ENCODE data around the gene TMPRSS13. TPM values are rescaled to one million over a fixed set of nuclear protein-coding genes. Genes with fewer than 3 reads are reported as not detected.

The TMPRSS13 gene
- total and polyA plus RNA-seq, 9 of the 15 experiments (the other 6 are each of a cell fraction or from before 2014, with no cell fraction given), result 0.11 to 0.29 (median 0.15) TPM

DNA sequence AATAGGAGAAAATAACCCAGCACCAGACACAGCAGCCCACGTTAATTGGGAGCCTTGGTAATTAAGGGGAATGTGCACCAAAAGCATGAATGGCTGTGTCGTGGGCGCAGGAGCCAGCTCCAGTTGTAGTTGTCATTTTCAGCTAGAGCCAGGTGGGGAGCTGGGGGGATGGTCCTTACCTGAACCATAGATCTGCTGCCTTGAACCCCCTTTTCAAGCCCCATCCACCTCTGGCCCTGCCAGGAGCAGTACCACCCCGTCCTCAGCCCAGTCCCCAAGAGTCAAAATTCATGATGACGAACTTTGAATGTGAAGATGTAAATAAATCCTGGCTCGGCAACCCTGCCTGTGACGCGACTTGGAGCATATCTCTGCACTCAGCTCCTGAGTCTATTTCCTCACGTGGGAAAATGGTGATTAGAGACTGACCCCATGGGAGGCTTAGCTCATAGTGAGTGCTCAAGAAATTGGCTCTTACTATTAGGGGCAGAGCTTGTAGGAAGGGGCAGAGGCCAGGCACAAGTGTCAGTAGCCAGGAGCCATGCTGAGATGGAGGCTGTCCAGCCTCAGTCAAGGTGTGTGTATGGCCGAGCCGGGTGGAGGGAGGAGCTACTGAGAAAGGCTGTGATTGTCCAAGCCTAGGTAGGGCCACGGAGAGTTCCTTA, 52.0 kb downstream of the TMPRSS13 start:
- BruUV-seq (replicated peaks), result no TSS peak
- Histone ChIP-seq H3K9ac (ENCODE audit: insufficient read depth in 1 of 2, low read depth in 2 of 2, low read length in 2 of 2) (no peak overlapping the region), H3K4me2 (ENCODE audit: insufficient read depth, low read length) (no peak overlapping the region), H3K27ac (ENCODE audit: extremely low read depth, low read depth, low read length) (no peak overlapping the region), H3K4me3 (no peak overlapping the region), H3K4me1 (replicated peaks in 1 of 2; ENCODE audit: control insufficient read depth in 2 of 2, insufficient read depth in 2 of 2, low read length in 2 of 2) (peaks cover 0 to 11% of the 10 kb centered on the region in 2 experiments; a peak in 2 of 5 replicates), H3K79me2 (ENCODE audit: control insufficient read depth, insufficient read depth, low read length) (no peaks in the 10 kb centered on the region), H2AFZ (ENCODE audit: low read depth, low read length) (no peak overlapping the region), H3K36me3 (ENCODE audit: control insufficient read depth, insufficient read depth, low read length) (no peaks in the 10 kb centered on the region), H3K9me3 (replicated peaks; ENCODE audit: control insufficient read depth, insufficient read depth, low read depth, low read length) (no peaks in the 10 kb centered on the region), H3K9me1 (ENCODE audit: control insufficient read depth, insufficient read depth, low read length) (no peaks in the 10 kb centered on the region), H3K27me3 (ENCODE audit: control insufficient read depth in 2 of 2, insufficient read depth in 2 of 2, low read length in 2 of 2) (peaks cover 78 to 95% of the 10 kb centered on the region in 2 experiments), H4K20me1 (replicated peaks; ENCODE audit: control insufficient read depth, insufficient read depth, low read length) (peaks cover 13% of the 10 kb centered on the region)
- TF ChIP-seq ELF2 (CRISPR knock-in tag; IDR thresholded peaks at IDR 0.05) (no peak), PCBP2 (IDR thresholded peaks at IDR 0.05; ENCODE audit: low read depth, low read length, poor library complexity, severe bottlenecking) (no peak), HNRNPL (IDR thresholded peaks at IDR 0.05; ENCODE audit: low read depth, low read length) (no peak), SREBF1 (IDR thresholded peaks at IDR 0.05; ENCODE audit: borderline replicate concordance, low read depth, low read length) (no peak), NFE2 (IDR thresholded peaks at IDR 0.05; ENCODE audit: low read depth) (no peak), NFIX (CRISPR knock-in tag; IDR thresholded peaks at IDR 0.05; ENCODE audit: low read depth) (no peak), MXI1 (IDR thresholded peaks at IDR 0.05; ENCODE audit: low read depth, low read length) (no peak), ARID1B (IDR thresholded peaks at IDR 0.05) (no peak), HDGF (IDR thresholded peaks at IDR 0.05) (no peak), NBN (IDR thresholded peaks at IDR 0.05; ENCODE audit: low read depth) (no peak)
- TF ChIP-seq, protein P1, sequence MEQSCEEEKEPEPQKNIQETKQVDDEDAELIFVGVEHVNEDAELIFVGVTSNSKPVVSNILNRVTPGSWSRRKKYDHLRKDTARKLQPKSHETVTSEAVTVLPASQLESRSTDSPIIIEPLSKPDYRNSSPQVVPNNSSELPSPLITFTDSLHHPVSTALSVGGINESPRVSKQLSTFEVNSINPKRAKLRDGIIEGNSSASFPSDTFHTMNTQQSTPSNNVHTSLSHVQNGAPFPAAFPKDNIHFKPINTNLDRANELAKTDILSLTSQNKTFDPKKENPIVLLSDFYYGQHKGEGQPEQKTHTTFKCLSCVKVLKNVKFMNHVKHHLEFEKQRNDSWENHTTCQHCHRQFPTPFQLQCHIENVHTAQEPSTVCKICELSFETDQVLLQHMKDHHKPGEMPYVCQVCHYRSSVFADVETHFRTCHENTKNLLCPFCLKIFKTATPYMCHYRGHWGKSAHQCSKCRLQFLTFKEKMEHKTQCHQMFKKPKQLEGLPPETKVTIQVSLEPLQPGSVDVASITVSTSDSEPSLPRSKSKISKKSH (CRISPR knock-in tag; IDR thresholded peaks at IDR 0.05), result no peak
- TF ChIP-seq, protein P2, sequence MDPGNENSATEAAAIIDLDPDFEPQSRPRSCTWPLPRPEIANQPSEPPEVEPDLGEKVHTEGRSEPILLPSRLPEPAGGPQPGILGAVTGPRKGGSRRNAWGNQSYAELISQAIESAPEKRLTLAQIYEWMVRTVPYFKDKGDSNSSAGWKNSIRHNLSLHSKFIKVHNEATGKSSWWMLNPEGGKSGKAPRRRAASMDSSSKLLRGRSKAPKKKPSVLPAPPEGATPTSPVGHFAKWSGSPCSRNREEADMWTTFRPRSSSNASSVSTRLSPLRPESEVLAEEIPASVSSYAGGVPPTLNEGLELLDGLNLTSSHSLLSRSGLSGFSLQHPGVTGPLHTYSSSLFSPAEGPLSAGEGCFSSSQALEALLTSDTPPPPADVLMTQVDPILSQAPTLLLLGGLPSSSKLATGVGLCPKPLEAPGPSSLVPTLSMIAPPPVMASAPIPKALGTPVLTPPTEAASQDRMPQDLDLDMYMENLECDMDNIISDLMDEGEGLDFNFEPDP (CRISPR knock-in tag; IDR thresholded peaks at IDR 0.05), result no peak
- TF ChIP-seq, protein P3, sequence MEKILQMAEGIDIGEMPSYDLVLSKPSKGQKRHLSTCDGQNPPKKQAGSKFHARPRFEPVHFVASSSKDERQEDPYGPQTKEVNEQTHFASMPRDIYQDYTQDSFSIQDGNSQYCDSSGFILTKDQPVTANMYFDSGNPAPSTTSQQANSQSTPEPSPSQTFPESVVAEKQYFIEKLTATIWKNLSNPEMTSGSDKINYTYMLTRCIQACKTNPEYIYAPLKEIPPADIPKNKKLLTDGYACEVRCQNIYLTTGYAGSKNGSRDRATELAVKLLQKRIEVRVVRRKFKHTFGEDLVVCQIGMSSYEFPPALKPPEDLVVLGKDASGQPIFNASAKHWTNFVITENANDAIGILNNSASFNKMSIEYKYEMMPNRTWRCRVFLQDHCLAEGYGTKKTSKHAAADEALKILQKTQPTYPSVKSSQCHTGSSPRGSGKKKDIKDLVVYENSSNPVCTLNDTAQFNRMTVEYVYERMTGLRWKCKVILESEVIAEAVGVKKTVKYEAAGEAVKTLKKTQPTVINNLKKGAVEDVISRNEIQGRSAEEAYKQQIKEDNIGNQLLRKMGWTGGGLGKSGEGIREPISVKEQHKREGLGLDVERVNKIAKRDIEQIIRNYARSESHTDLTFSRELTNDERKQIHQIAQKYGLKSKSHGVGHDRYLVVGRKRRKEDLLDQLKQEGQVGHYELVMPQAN (IDR thresholded peaks at IDR 0.05; ENCODE audit: borderline replicate concordance), result no peak
- TF ChIP-seq, protein P4, sequence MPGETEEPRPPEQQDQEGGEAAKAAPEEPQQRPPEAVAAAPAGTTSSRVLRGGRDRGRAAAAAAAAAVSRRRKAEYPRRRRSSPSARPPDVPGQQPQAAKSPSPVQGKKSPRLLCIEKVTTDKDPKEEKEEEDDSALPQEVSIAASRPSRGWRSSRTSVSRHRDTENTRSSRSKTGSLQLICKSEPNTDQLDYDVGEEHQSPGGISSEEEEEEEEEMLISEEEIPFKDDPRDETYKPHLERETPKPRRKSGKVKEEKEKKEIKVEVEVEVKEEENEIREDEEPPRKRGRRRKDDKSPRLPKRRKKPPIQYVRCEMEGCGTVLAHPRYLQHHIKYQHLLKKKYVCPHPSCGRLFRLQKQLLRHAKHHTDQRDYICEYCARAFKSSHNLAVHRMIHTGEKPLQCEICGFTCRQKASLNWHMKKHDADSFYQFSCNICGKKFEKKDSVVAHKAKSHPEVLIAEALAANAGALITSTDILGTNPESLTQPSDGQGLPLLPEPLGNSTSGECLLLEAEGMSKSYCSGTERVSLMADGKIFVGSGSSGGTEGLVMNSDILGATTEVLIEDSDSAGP (CRISPR knock-in tag; IDR thresholded peaks at IDR 0.05), result no peak
- TF ChIP-seq, protein P5, sequence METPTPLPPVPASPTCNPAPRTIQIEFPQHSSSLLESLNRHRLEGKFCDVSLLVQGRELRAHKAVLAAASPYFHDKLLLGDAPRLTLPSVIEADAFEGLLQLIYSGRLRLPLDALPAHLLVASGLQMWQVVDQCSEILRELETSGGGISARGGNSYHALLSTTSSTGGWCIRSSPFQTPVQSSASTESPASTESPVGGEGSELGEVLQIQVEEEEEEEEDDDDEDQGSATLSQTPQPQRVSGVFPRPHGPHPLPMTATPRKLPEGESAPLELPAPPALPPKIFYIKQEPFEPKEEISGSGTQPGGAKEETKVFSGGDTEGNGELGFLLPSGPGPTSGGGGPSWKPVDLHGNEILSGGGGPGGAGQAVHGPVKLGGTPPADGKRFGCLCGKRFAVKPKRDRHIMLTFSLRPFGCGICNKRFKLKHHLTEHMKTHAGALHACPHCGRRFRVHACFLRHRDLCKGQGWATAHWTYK (CRISPR knock-in tag; IDR thresholded peaks at IDR 0.05), result no peak
- no peak for FAIRE-seq
- POLR2A ChIA-PET, result no interaction called here
- ATAC-seq, result no peak
- in situ Hi-C loops (cut with MboI), result no loop called here
- 0% methylated on average over 12 of the region's 12 CpGs for WGBS (ENCODE audit: insufficient coverage, low coverage, missing lambda C conversion rate)
- intact Hi-C loops (cut with micrococcal nuclease), result no loop called here
- CTCF ChIA-PET (ENCODE audit: low intra/inter-chr PET ratio), result no interaction called here
- no peak for DNase-seq (ENCODE audit: extremely low read depth in 1 of 4, low spot score in 3 of 4)

All from K562 (cell line).